Measurements from ENCODE around the gene YAF2. TPM values are rescaled to one million over a fixed set of nuclear protein-coding genes. Genes with fewer than 3 reads are reported as not detected.

The YAF2 gene
- total RNA-seq, 1 donor from 2014 or later, result 28.0 TPM

DNA sequence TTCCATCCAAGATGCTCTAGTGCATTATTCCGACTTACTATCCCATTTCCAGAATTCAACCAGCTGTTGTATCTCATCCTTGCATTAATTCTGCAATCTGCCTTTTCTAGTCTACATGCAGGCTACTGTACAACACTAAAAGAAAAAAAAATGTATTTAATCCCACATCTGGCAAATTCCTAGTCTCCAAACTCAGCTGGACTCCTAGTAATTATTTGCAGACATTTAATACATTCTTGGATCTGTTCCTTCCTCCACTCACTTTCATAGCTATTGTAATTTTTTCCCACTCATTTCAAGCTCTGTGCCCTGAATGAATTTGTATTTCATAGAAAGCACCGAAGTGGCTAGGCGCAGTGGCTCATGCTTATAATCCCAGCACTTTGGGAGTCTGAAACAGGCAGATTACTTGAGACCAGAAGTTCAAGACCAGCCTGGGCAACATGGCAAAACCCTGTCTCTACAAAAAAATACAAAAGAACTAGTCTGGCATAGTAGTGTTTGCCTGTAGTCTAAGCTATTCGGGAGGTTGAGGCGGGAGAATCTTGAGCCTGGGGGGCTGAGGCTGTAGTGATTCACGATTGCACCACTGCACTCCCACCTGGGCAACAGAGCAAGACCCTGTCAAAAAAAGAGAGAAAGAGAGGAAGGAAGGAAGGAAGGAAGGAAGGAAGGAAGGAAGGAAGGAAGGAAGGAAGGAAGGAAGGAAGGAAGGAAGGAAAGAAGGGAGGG, 39.5 kb upstream of the YAF2 start:
- Histone ChIP-seq H3K4me3 (no peak overlapping the region), H3K36me3 (no peaks in the 10 kb centered on the region), H3K9me3 (no peaks in the 10 kb centered on the region), H3K27me3 (no peaks in the 10 kb centered on the region), H3K4me1 (no peaks in the 10 kb centered on the region), H3K27ac (no peak overlapping the region)
- no peak for DNase-seq
- ATAC-seq, result no peak
- TF ChIP-seq, protein P1, sequence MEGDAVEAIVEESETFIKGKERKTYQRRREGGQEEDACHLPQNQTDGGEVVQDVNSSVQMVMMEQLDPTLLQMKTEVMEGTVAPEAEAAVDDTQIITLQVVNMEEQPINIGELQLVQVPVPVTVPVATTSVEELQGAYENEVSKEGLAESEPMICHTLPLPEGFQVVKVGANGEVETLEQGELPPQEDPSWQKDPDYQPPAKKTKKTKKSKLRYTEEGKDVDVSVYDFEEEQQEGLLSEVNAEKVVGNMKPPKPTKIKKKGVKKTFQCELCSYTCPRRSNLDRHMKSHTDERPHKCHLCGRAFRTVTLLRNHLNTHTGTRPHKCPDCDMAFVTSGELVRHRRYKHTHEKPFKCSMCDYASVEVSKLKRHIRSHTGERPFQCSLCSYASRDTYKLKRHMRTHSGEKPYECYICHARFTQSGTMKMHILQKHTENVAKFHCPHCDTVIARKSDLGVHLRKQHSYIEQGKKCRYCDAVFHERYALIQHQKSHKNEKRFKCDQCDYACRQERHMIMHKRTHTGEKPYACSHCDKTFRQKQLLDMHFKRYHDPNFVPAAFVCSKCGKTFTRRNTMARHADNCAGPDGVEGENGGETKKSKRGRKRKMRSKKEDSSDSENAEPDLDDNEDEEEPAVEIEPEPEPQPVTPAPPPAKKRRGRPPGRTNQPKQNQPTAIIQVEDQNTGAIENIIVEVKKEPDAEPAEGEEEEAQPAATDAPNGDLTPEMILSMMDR (IDR thresholded peaks at IDR 0.05), result no peak
- intact Hi-C loops (cut with DNase I), result no loop called here

DNA sequence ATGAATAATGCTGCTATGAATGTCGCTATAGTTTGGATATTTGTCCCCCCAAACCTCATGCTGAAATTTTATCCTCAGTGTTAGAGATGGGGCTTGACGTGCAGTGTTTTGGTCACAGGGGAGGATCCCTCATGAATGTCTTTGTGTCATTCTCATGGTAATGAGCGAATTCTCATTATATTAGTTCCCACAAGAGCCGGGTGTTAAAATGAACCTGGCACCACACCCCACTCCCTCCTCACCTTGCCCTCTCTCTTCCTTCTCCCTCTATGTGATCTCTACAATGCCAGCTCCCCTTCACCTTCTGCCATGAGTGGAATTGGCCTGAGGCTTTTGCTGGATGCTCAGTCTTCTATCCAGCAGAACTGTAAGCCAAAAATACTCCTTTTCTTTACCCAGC, 37.5 kb upstream of the YAF2 start:
- TF ChIP-seq, protein P1 (IDR thresholded peaks at IDR 0.05), result no peak
- Histone ChIP-seq H3K27me3 (no peaks in the 10 kb centered on the region), H3K27ac (no peak overlapping the region), H3K4me3 (no peak overlapping the region), H3K4me1 (no peaks in the 10 kb centered on the region), H3K36me3 (no peaks in the 10 kb centered on the region), H3K9me3 (no peaks in the 10 kb centered on the region)
- ATAC-seq, result no peak
- intact Hi-C loops (cut with DNase I), result no loop called here
- no peak for DNase-seq

DNA sequence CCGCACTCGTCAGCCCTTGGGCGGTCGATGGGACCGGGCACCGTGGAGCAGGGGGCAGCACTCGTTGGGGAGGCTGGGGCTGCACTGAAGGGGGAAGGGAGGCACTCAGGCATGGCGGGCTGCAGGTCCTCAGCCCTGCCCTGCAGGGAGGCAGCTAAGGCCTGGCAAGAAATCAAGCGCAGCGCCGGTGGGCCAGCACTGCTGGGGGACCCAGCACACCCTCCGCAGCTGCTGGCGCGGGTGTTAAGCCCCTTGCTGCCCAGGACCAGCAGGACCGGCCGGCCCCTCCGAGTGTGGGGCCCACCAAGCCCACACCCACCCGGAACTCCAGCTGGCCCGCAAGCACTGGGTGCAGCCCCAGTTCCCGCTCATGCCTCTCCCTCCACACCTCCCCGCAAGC, 35.7 kb upstream of the YAF2 start:
- Histone ChIP-seq H3K9me3 (no peaks in the 10 kb centered on the region), H3K36me3 (no peaks in the 10 kb centered on the region), H3K4me1 (no peaks in the 10 kb centered on the region), H3K4me3 (no peak overlapping the region), H3K27ac (no peak overlapping the region), H3K27me3 (no peaks in the 10 kb centered on the region)
- DNase-seq (no peak), ATAC-seq (no peak)
- TF ChIP-seq, protein P1 (IDR thresholded peaks at IDR 0.05), result no peak
- intact Hi-C loops (cut with DNase I), result no loop called here

DNA sequence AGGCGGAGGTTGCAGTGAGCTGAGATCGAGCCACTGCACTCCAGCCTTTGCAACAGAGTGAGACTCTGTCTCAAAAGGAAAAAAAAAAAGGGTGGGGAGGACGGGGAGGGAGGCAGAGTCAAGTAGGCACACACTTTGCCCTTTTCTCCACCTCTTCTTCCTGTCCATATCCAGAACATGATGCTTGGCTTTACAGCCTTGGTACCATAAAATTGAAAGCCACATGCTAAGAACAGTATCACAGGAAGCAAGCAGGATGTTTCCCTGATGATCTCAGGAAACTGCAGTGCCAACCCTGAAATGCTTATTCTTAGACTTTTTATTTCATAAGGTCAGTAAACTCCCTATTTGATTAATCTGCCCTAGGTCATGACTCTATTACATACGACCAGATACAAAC, 32.5 kb upstream of the YAF2 start:
- TF ChIP-seq, protein P1 (IDR thresholded peaks at IDR 0.05), result no peak
- Histone ChIP-seq H3K27me3 (no peaks in the 10 kb centered on the region), H3K36me3 (no peaks in the 10 kb centered on the region), H3K4me3 (no peak overlapping the region), H3K4me1 (no peaks in the 10 kb centered on the region), H3K27ac (no peak overlapping the region), H3K9me3 (no peaks in the 10 kb centered on the region)
- intact Hi-C loops (cut with DNase I), result no loop called here
- ATAC-seq (no peak), DNase-seq (no peak)

DNA sequence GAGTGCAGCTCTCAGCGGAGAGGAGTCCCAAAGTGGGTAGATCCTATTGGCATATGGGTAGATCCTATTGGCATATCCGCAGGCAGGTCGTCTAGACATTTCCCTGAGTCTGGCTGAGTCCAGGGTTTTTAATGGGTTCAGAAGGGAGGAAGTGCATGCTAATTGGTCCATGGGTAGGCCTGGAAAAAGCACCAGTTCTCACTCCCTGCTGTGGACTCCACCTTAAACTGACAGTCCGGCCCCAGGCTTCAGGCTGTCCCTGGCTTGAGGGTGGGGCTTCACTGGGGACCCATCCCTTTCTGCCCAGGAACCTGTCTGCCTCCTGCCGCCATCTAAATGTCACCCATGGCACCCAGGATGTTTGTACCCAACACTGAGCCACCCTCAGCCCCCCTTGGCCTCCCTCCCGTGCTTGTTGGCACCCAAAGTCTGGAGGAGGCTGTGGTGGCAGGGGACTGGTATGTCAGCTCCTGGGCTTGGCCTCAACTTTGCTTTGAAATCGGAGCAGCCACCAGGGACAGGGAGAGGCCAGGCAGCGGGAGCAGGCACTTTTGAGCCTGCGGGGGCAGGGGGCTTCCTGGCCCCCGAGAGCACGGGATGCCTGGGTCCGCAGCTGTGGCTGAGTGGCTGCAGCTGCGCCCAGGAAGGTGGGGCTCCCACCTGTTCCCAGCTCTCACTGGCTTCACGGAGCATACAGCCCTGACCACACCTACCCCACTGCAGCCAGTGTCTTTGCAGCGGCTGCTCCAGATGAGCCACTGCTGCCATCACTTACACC, 29.6 kb upstream of the YAF2 start:
- no peaks in the 10 kb centered on the region for H3K27me3 ChIP-seq
- ATAC-seq (no peak), DNase-seq (no peak)
- no peaks in the 10 kb centered on the region for H3K9me3 ChIP-seq
- no peaks in the 10 kb centered on the region for H3K4me1 ChIP-seq
- H3K4me3 ChIP-seq, result no peak overlapping the region
- intact Hi-C loops (cut with DNase I), result no loop called here
- H3K36me3 ChIP-seq, result no peaks in the 10 kb centered on the region
- H3K27ac ChIP-seq, result no peak overlapping the region
- TF ChIP-seq, protein P1 (IDR thresholded peaks at IDR 0.05), result no peak
